Duodenal mucosa (tissue), 2 donors: ENCODE measurements around the gene MYLK4.
A peak's percentile ranks its signal among the peaks of the same experiment; 100 is the strongest.
"Not testable (repeated sequence)": the region's sequence is repeated elsewhere in the genome, so short reads cannot be mapped to it uniquely, and the experiment has no call there.

Experiments
- H3K27ac ChIP-seq: one replicate; pipeline ENCODE4 v1.7.0; 2013; ENCODE audit warnings: low read depth, low read length
- H3K27me3 ChIP-seq, 2 donors: one replicate each; pipeline ENCODE4 v1.7.0; 2013; ENCODE audit warnings: low read length in 2 of 2, control low read depth in 1 of 2; ENCODE audit not compliant: insufficient read depth in 2 of 2, control insufficient read depth in 1 of 2
- H3K36me3 ChIP-seq, 2 donors: one replicate each; pipeline ENCODE4 v1.7.0; 2013; ENCODE audit warnings: low read length in 2 of 2, control low read depth in 1 of 2; ENCODE audit not compliant: insufficient read depth in 2 of 2, control insufficient read depth in 1 of 2
- H3K4me1 ChIP-seq, 2 donors: one replicate each; pipeline ENCODE4 v1.7.0; 2013; ENCODE audit warnings: low read length in 2 of 2, control low read depth in 1 of 2; ENCODE audit not compliant: insufficient read depth in 2 of 2, control insufficient read depth in 1 of 2
- H3K4me3 ChIP-seq, 2 donors: one replicate each; pipeline ENCODE4 v1.7.0; 2013; ENCODE audit warnings: low read length in 2 of 2, low read depth in 1 of 2
- H3K9ac ChIP-seq, 2 donors: one replicate each; pipeline ENCODE4 v1.7.0; 2013; ENCODE audit warnings: low read length in 2 of 2, low read depth in 1 of 2
- H3K9me3 ChIP-seq, 2 donors: one replicate each; pipeline ENCODE4 v1.7.0; 2013; ENCODE audit warnings: low read length in 2 of 2, control low read depth in 1 of 2; ENCODE audit not compliant: control insufficient read depth in 1 of 2

The MYLK4 gene

GRCh38 chr6:2766767-2767656 lies 16.3 kb upstream of the MYLK4 start:
- H3K27ac ChIP-seq: no peak overlapping the region
- H3K4me1 ChIP-seq: peaks cover 28 to 30% of the 10 kb centered on the region in 2 donors

GRCh38 chr6:2765896-2766766 lies 15.4 kb upstream of the MYLK4 start:
- H3K9me3 ChIP-seq: no peaks in the 10 kb centered on the region
- peak overlapping the region; percentile 92 to 95 for H3K4me3 ChIP-seq
- peaks cover 28 to 30% of the 10 kb centered on the region in 2 donors for H3K4me1 ChIP-seq
- H3K27ac ChIP-seq: peak overlapping the region; percentile 91
- no peaks in the 10 kb centered on the region for H3K27me3 ChIP-seq
- peaks cover 6 to 9% of the 10 kb centered on the region in 2 donors for H3K36me3 ChIP-seq
- H3K9ac ChIP-seq: peak overlapping the region; percentile 77 to 90

More at GRCh38 chr6:2766767-2767656, 16.3 kb upstream of the MYLK4 start:
- Histone ChIP-seq H3K27me3 (no peaks in the 10 kb centered on the region), H3K4me3 (peak overlapping the region; percentile 92 to 95), H3K36me3 (peaks cover 9 to 10% of the 10 kb centered on the region in 2 donors), H3K9ac (peak overlapping the region; percentile 77 to 90), H3K9me3 (no peaks in the 10 kb centered on the region)

- Histone ChIP-seq H3K4me3 (peak within 1 kb of the TSS; percentile 92 to 95), H3K4me1 (peaks cover 28 to 30% of the 10 kb centered on the region in 2 donors), H3K9me3 (no peaks in the 10 kb centered on the region), H3K27ac (peak within 1 kb of the TSS; percentile 91), H3K27me3 (no peaks in the 10 kb centered on the region), H3K36me3 (peaks cover 3 to 5% of the 10 kb centered on the region in 2 donors), H3K9ac (peak within 1 kb of the TSS; percentile 77 to 90)
Measured at GRCh38 chr6:2765166-2765895, 14.6 kb upstream of the MYLK4 start, which contains the start of gene WRNIP1. TSS of gene WRNIP1 (plus strand) at chr6:2765393. CDS start at chr6:2765623, 230 bp downstream.

GRCh38 chr6:2764610-2765165 lies 14.0 kb upstream of the MYLK4 start:
- H3K36me3 ChIP-seq: no peaks in the 10 kb centered on the region
- peak overlapping the region; percentile 71 for H3K27ac ChIP-seq
- H3K27me3 ChIP-seq: no peaks in the 10 kb centered on the region
- H3K4me1 ChIP-seq: peaks cover 22 to 30% of the 10 kb centered on the region in 2 donors
- peak overlapping the region; percentile 48 to 60 for H3K9ac ChIP-seq
- H3K4me3 ChIP-seq: peak overlapping the region; percentile 70 to 89
- H3K9me3 ChIP-seq: no peaks in the 10 kb centered on the region

GRCh38 chr6:2763876-2764540 lies 13.3 kb upstream of the MYLK4 start:
- Histone ChIP-seq H3K9me3 (no peaks in the 10 kb centered on the region), H3K4me3 (peak overlapping the region; percentile 70 to 89), H3K27ac (no peak overlapping the region)

GRCh38 chr6:2763345-2763841 lies 12.7 kb upstream of the MYLK4 start:
- H3K4me3 ChIP-seq: no peak overlapping the region
- H3K9me3 ChIP-seq: no peaks in the 10 kb centered on the region
- H3K4me1 ChIP-seq: peaks cover 15 to 26% of the 10 kb centered on the region in 2 donors
- no peaks in the 10 kb centered on the region for H3K27me3 ChIP-seq
- H3K36me3 ChIP-seq: no peaks in the 10 kb centered on the region
- no peak overlapping the region for H3K27ac ChIP-seq
- no peak overlapping the region for H3K9ac ChIP-seq

More at GRCh38 chr6:2763876-2764540, 13.3 kb upstream of the MYLK4 start:
- peak overlapping the region; percentile 48 to 60 for H3K9ac ChIP-seq
- H3K27me3 ChIP-seq: no peaks in the 10 kb centered on the region
- no peaks in the 10 kb centered on the region for H3K36me3 ChIP-seq
- H3K4me1 ChIP-seq: peaks cover 21 to 30% of the 10 kb centered on the region in 2 donors

- not testable (repeated sequence) for H3K9me3 ChIP-seq, H3K27me3 ChIP-seq, H3K4me3 ChIP-seq, H3K27ac ChIP-seq, H3K36me3 ChIP-seq, H3K9ac ChIP-seq
- peaks cover 10 to 20% of the 10 kb centered on the region in 2 donors for H3K4me1 ChIP-seq
Measured at GRCh38 chr6:2762868-2763267, 12.1 kb upstream of the MYLK4 start.

- Histone ChIP-seq H3K27ac (no peak overlapping the region), H3K4me3 (no peak overlapping the region), H3K9me3 (no peaks in the 10 kb centered on the region), H3K27me3 (no peaks in the 10 kb centered on the region), H3K4me1 (peaks cover 3 to 4% of the 10 kb centered on the region in 2 donors), H3K9ac (no peak overlapping the region), H3K36me3 (no peaks in the 10 kb centered on the region)
Measured at GRCh38 chr6:2760882-2761842, 10.4 kb upstream of the MYLK4 start.
